ENCODE results near the gene TEX44.

GRCh38 chr2:231622963-231623362 lies 30.3 kb downstream of the TEX44 start:
- TF ChIP-seq POLR2AphosphoS5 (IDR thresholded peaks at IDR 0.05): no peak
- no peak for TF ChIP-seq CTCF (IDR thresholded peaks at IDR 0.05; ENCODE audit: poor library complexity, severe bottlenecking)
- TF ChIP-seq RAD21 (conservative IDR thresholded peaks at IDR 0.05): no peak
- TF ChIP-seq TAF1 (IDR thresholded peaks at IDR 0.05; ENCODE audit: low read depth): no peak
- no peak for TF ChIP-seq SMC3 (conservative IDR thresholded peaks at IDR 0.05; ENCODE audit: poor library complexity)
- no peak for TF ChIP-seq EZH2 (IDR thresholded peaks at IDR 0.05; ENCODE audit: borderline replicate concordance, insufficient read depth, low read length, poor library complexity, severe bottlenecking)
- TF ChIP-seq REST (IDR thresholded peaks at IDR 0.05; ENCODE audit: borderline replicate concordance): no peak

Measured in neural cell (in vitro differentiated cells).